Activated CD4-positive, alpha-beta T cell treated with anti-CD3 and anti-CD28 coated beads for 36 hours (primary cell): ENCODE results near the gene MATN1. TPM values are rescaled to one million over a fixed set of nuclear protein-coding genes. Genes with fewer than 3 reads are reported as not detected.

Source experiments
- ATAC-seq: fragments of 200-7000 bp; cut with Tn5 transposase; one replicate; pipeline ENCODE4 v1.10.0; 2021; ENCODE audit warnings: mild to moderate bottlenecking, moderate library complexity
- CTCF ChIA-PET: fragments of 350-600 bp; sonication (Branson Sonifier 250); formaldehyde crosslinking; loops from one replicate; lab custom pipeline; 2021; ENCODE audit warnings: antibody characterized with exemption; lab: Charles Lee
- POLR2A ChIA-PET: fragments of 350-600 bp; sonication (Branson Sonifier 250); formaldehyde crosslinking; loops from one replicate; lab custom pipeline; 2021; ENCODE audit warnings: antibody characterized with exemption, inconsistent platforms; lab: Charles Lee
- DNase-seq: peaks from one replicate; pipeline ENCODE4 v3.0.0-alpha.2; 2020
- H3K27ac Mint-ChIP-seq: one replicate; pipeline ENCODE4 v1.8.0; 2021; ENCODE audit warnings: mixed read lengths
- H3K27me3 Mint-ChIP-seq: one replicate; pipeline ENCODE4 v1.8.0; 2021; ENCODE audit warnings: mixed read lengths
- H3K36me3 Mint-ChIP-seq: one replicate; pipeline ENCODE4 v1.8.0; 2021; ENCODE audit warnings: low read depth, mixed read lengths
- H3K4me1 Mint-ChIP-seq: one replicate; pipeline ENCODE4 v1.8.0; 2021; ENCODE audit warnings: mixed read lengths
- H3K4me3 Mint-ChIP-seq: one replicate; pipeline ENCODE4 v1.8.0; 2021; ENCODE audit warnings: mild to moderate bottlenecking, moderate library complexity, mixed read lengths
- H3K9me3 Mint-ChIP-seq: one replicate; pipeline ENCODE4 v1.8.0; 2021; ENCODE audit warnings: low read depth, mixed read lengths
- intact Hi-C, 2 experiments: fragments of 100-400 bp; cut with DNase I in 1 of 2; cut with micrococcal nuclease in 1 of 2; formaldehyde crosslinking; loops; one replicate each; pipeline versions ENCODE4 v1.14.2 to v1.15.1; 2022 to 2024; cut with DNase I, micrococcal nuclease
- total RNA-seq, 2 experiments: library from RNA; stranded (reverse); gene quantifications; one replicate each; pipeline ENCODE4 v1.2.3, GENCODE V29; 2021

The MATN1 gene
- total RNA-seq, 2 experiments from 2014 or later: 0.32 to 0.43 TPM

GRCh38 chr1:30697571-30698376 lies 25.6 kb downstream of the MATN1 start:
- ChIA-PET POLR2A (interaction anchor here (0.6 kb wide), 1 partner anchor 66 kb away, joined by 3 read pairs; no protein-coding TSS in a partner anchor), CTCF (no interaction called here)
- Mint-ChIP-seq H3K27ac (no peak overlapping the region), H3K27me3 (peaks cover 3% of the 10 kb centered on the region), H3K36me3 (no peaks in the 10 kb centered on the region), H3K4me1 (no peaks in the 10 kb centered on the region), H3K4me3 (no peak overlapping the region), H3K9me3 (no peaks in the 10 kb centered on the region)
- DNase-seq (no peak), ATAC-seq (no peak)
- intact Hi-C loops: no loop called here

DNA sequence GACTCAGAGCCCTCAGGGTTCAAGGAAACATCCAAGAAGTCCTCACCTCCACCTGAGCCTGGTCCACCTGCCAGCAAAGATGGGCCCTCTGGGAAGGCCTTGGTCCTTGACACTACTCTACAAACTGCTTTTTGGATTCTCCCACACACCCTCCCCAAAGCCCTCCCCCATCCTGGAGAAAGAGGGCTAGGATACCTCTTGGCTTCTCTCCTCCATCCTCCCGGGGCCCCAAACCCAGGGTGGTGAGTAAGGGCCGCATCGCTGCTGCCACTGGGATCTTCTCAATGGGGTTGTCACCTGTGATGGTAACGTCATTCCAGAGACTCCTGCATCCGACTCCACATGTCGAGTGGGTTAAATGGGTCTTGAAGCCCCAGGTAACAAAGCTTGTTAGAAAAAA lies 26.6 kb downstream of the MATN1 start:
- POLR2A ChIA-PET: no interaction called here
- H3K36me3 Mint-ChIP-seq: no peaks in the 10 kb centered on the region
- CTCF ChIA-PET: no interaction called here
- no peak for DNase-seq
- peaks cover 3% of the 10 kb centered on the region for H3K27me3 Mint-ChIP-seq
- intact Hi-C loops: no loop called here
- no peak overlapping the region for H3K27ac Mint-ChIP-seq
- no peak overlapping the region for H3K4me3 Mint-ChIP-seq
- ATAC-seq: no peak
- no peaks in the 10 kb centered on the region for H3K9me3 Mint-ChIP-seq
- no peaks in the 10 kb centered on the region for H3K4me1 Mint-ChIP-seq

DNA sequence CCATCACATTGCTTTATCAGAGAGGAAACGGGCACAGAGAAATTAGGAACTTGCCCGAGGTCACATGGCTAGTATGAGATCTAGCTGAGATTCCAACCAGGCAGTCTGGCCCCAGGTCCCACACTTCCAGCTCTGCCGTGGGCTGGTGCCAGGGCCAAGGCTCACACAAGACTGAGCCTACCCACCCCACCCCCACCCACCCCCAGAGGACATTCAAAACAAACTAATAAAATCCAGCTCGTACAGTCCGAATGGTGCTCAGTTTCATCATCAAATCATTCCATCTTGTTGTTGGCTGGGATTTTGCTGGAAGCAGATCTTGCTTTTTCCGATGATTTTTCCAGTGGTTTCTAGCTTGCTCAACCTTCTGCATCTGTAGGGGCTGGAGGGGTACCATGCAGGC lies 27.9 kb downstream of the MATN1 start:
- DNase-seq (no peak), ATAC-seq (no peak)
- Mint-ChIP-seq H3K27me3 (peaks cover 3% of the 10 kb centered on the region), H3K27ac (no peak overlapping the region), H3K4me3 (no peak overlapping the region), H3K36me3 (no peaks in the 10 kb centered on the region), H3K9me3 (no peaks in the 10 kb centered on the region), H3K4me1 (no peaks in the 10 kb centered on the region)
- CTCF ChIA-PET: interaction anchor here (0.6 kb wide), 1 partner anchor 167 kb away, joined by 3 read pairs; no protein-coding TSS in a partner anchor
- intact Hi-C loops: no loop called here
- POLR2A ChIA-PET: no interaction called here

DNA sequence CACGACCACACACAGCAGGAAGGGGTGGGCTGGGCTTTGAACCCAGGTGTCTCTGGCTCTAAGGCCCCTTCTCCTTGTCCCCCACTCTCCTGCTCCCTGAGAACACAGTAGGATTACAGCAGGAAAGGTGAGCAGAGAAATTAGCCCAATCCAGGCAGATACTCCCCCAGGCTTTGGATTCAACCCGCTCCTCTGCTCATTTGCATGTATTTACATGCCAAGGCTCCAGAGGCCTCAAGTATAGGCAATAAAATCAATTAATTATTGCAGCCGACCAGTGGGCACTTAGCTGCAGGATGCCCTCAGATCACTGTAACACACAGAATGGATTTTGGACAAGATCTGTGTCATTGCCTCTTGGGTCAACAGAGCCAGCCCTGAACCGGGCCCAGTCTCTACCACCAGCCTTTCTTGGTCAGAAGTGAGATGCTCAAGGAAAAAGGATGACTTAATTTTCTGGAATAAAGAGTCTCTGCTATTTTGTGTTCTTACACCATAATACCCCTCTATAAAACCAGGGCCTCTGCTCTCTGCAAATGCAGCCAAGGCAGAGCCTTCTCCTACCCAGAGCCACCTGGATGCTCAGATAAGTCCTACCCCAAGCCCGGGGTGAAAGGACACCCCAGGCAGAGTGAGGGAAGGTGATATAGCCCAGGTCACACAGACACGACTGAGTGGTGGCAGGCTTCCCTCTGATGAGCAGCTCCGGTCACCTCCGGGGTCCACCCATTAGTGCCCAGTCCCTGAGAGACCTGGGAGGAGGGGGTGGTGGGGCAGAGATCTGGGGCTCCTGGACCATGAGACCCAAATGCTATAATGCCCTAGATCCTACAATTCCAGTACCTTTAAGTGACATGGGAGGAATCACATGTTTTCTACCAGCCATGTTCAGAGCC lies 28.9 kb downstream of the MATN1 start:
- CTCF ChIA-PET: interaction anchor here (0.6 kb wide), 1 partner anchor 166 kb away, joined by 3 read pairs; no protein-coding TSS in a partner anchor
- POLR2A ChIA-PET: no interaction called here
- Mint-ChIP-seq H3K9me3 (no peaks in the 10 kb centered on the region), H3K36me3 (no peaks in the 10 kb centered on the region), H3K4me3 (no peak overlapping the region), H3K27ac (no peak overlapping the region), H3K4me1 (no peaks in the 10 kb centered on the region), H3K27me3 (peaks cover 3% of the 10 kb centered on the region)
- intact Hi-C loops: no loop called here
- ATAC-seq (no peak), DNase-seq (no peak)

DNA sequence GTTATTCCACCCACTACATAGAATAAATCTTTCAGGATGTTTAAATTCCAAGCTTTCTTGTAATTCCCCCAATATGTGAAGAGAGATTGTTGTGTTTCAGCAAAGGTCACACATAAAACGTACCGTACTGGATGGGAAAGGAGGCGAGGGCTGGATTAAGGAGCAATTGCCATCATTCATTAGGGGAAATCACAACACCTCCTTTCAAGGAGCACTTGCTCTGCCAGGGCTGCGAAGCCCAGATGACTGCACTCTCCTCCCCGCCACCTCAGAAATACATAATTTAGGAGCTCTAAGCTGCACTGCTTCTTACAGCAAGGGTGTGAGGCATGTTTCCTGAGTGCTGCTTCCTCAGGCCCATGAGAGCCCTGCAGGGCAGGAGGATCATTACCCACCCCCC lies 29.6 kb downstream of the MATN1 start:
- Mint-ChIP-seq H3K36me3 (no peaks in the 10 kb centered on the region), H3K4me1 (no peaks in the 10 kb centered on the region), H3K9me3 (no peaks in the 10 kb centered on the region), H3K4me3 (no peak overlapping the region), H3K27ac (no peak overlapping the region), H3K27me3 (peaks cover 3% of the 10 kb centered on the region)
- intact Hi-C loops: no loop called here
- ChIA-PET POLR2A (no interaction called here), CTCF (no interaction called here)
- ATAC-seq (no peak), DNase-seq (no peak)

- CTCF ChIA-PET: no interaction called here
- H3K36me3 Mint-ChIP-seq: no peaks in the 10 kb centered on the region
- no peak for ATAC-seq
Measured at GRCh38 chr1:30693366-30693765, 30.0 kb downstream of the MATN1 start.

GRCh38 chr1:30692948-30693301 lies 30.5 kb downstream of the MATN1 start:
- H3K27me3 Mint-ChIP-seq: peaks cover 3% of the 10 kb centered on the region
- no peaks in the 10 kb centered on the region for H3K9me3 Mint-ChIP-seq
- no peaks in the 10 kb centered on the region for H3K4me1 Mint-ChIP-seq
- H3K4me3 Mint-ChIP-seq: no peak overlapping the region
- POLR2A ChIA-PET: no interaction called here
- ATAC-seq (no peak), DNase-seq (no peak)
- intact Hi-C loops: no loop called here
- H3K27ac Mint-ChIP-seq: no peak overlapping the region
- H3K36me3 Mint-ChIP-seq: no peaks in the 10 kb centered on the region
- CTCF ChIA-PET: interaction anchor here (1.1 kb wide), 1 partner anchor 14 kb away, joined by 3 read pairs; no protein-coding TSS in a partner anchor

More at GRCh38 chr1:30693366-30693765, 30.0 kb downstream of the MATN1 start:
- POLR2A ChIA-PET: no interaction called here
- Mint-ChIP-seq H3K9me3 (no peaks in the 10 kb centered on the region), H3K27me3 (peaks cover 3% of the 10 kb centered on the region), H3K27ac (no peak overlapping the region), H3K4me1 (no peaks in the 10 kb centered on the region), H3K4me3 (no peak overlapping the region)
- intact Hi-C loops: no loop called here
- no peak for DNase-seq

DNA sequence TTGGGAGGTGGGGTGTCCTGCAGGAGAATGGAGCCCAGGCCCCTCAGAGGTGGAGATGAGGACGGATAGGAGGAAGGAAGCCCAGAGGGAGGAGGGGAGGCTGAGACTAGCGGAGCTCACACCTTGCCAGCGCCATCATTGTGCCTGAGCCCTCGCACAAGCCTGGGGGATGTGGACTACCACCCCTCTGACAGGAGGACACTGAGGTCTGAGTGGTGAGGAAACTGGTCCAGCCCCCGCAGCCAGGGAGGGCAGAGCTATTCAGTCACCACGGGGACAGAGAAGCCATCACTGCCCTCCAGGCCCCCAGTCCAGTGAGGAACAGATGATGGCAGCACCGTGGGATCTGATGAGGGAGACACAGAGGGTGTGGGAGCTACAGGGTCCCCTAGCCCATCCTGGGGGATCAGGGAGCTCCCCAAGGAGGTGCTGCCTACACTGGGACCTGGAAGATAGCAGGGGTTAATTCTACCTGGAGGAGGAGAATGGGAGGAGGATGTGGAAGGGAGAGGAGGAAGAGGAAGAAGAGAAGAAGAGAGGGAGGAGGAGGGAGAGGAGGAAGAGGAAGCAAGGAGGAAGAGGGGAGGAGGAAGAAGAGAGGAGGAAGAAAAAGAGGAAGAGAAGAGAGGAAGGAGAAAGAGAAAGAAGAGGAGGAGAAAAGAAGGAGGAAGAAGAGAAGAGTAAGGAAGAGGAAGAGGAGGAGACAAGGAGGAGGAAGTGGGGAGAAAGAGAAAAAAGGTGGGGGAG lies 31.0 kb downstream of the MATN1 start:
- CTCF ChIA-PET: interaction anchor here (1.1 kb wide), 1 partner anchor 15 kb away, joined by 3 read pairs; no protein-coding TSS in a partner anchor
- H3K27me3 Mint-ChIP-seq: peaks cover 5% of the 10 kb centered on the region
- H3K27ac Mint-ChIP-seq: no peak overlapping the region
- intact Hi-C loops: no loop called here
- H3K36me3 Mint-ChIP-seq: no peaks in the 10 kb centered on the region
- DNase-seq (no peak), ATAC-seq (no peak)
- no peaks in the 10 kb centered on the region for H3K4me1 Mint-ChIP-seq
- no peaks in the 10 kb centered on the region for H3K9me3 Mint-ChIP-seq
- POLR2A ChIA-PET: no interaction called here
- no peak overlapping the region for H3K4me3 Mint-ChIP-seq

GRCh38 chr1:30691480-30691879 lies 31.9 kb downstream of the MATN1 start:
- DNase-seq (no peak), ATAC-seq (no peak)
- intact Hi-C loops: no loop called here
- no peak overlapping the region for H3K27ac Mint-ChIP-seq
- H3K4me1 Mint-ChIP-seq: no peaks in the 10 kb centered on the region
- no peaks in the 10 kb centered on the region for H3K36me3 Mint-ChIP-seq
- no peak overlapping the region for H3K4me3 Mint-ChIP-seq
- H3K9me3 Mint-ChIP-seq: no peaks in the 10 kb centered on the region
- H3K27me3 Mint-ChIP-seq: peaks cover 8% of the 10 kb centered on the region
- CTCF ChIA-PET: interaction anchor here (1.1 kb wide), 1 partner anchor 16 kb away, joined by 3 read pairs; no protein-coding TSS in a partner anchor
- POLR2A ChIA-PET: no interaction called here

DNA sequence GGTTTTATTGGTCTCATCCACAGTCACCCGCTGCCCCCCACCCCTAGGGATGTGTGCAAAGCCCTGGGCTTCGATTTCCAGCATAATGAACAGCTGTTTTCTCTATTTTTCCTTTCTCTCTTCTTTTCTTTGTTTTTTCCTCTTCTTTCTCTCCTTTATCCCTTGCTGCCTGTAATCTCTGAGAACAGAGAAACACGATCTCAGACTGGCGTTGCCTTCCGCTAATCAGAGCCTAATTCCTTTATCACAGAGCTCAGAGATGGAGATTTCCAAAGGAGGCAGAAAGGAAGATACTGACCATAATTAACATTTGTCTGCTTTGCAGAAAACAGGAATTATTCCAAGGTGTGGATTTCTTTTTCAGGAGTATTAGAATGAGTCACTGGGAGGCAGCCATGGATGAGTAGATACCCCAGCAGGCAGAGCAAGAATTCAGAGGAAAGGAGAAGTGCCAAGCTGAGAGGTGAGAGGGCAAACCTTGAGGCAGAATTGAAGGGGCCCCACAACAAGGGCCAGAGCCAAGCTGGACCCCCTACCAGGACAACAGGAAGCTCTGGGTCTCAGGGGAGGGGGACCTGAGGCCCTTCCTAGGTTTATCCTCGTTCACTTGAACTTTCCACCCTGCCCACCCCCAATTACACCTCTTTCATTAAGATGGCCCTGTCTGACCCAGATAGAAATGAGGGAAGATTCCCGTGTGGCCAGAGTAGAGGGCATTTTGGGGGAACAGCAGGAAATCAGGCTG lies 33.3 kb downstream of the MATN1 start:
- Mint-ChIP-seq H3K9me3 (no peaks in the 10 kb centered on the region), H3K4me1 (peaks cover under 1% of the 10 kb centered on the region), H3K27ac (no peak overlapping the region), H3K36me3 (no peaks in the 10 kb centered on the region), H3K4me3 (no peak overlapping the region), H3K27me3 (peaks cover 6% of the 10 kb centered on the region)
- ATAC-seq (no peak), DNase-seq (no peak)
- POLR2A ChIA-PET: no interaction called here
- CTCF ChIA-PET: no interaction called here
- intact Hi-C loops: no loop called here
